Activated CD8-positive, alpha-beta T cell treated with anti-CD3 and anti-CD28 coated beads for 36 hours (primary cell): ENCODE results near the gene USP47. TPM values are rescaled to one million over a fixed set of nuclear protein-coding genes. Genes with fewer than 3 reads are reported as not detected.

Experiments used
- ATAC-seq: fragments of 200-7000 bp; cut with Tn5 transposase; one replicate; pipeline ENCODE4 v1.10.0; 2021; ENCODE audit warnings: mild to moderate bottlenecking, moderate library complexity
- CTCF ChIA-PET: fragments of 350-600 bp; sonication (Branson Sonifier 250); formaldehyde crosslinking; loops from one replicate; lab custom pipeline; 2021; ENCODE audit warnings: antibody characterized with exemption; lab: Charles Lee
- POLR2A ChIA-PET: fragments of 350-600 bp; sonication (Branson Sonifier 250); formaldehyde crosslinking; loops from one replicate; lab custom pipeline; 2021; ENCODE audit warnings: antibody characterized with exemption; lab: Charles Lee
- DNase-seq: peaks from one replicate; pipeline ENCODE4 v3.0.0-alpha.2; 2020
- H3K27ac Mint-ChIP-seq: one replicate; pipeline ENCODE4 v1.8.0; 2021; ENCODE audit warnings: mild to moderate bottlenecking, mixed read lengths
- H3K27me3 Mint-ChIP-seq: one replicate; pipeline ENCODE4 v1.8.0; 2021; ENCODE audit warnings: mixed read lengths
- H3K36me3 Mint-ChIP-seq: one replicate; pipeline ENCODE4 v1.8.0; 2021; ENCODE audit warnings: low read depth, mixed read lengths
- H3K4me1 Mint-ChIP-seq: one replicate; pipeline ENCODE4 v1.8.0; 2021; ENCODE audit warnings: low read depth, mixed read lengths
- H3K4me3 Mint-ChIP-seq: one replicate; pipeline ENCODE4 v1.8.0; 2021; ENCODE audit warnings: mild to moderate bottlenecking, moderate library complexity, mixed read lengths
- H3K9me3 Mint-ChIP-seq: one replicate; pipeline ENCODE4 v1.8.0; 2021; ENCODE audit warnings: mixed read lengths
- CTCF ChIP-seq: fragments of 200-600 bp; IDR thresholded peaks from one replicate; pipeline ENCODE4 v1.8.0; 2022; ENCODE audit warnings: antibody characterized with exemption, mild to moderate bottlenecking
- intact Hi-C: fragments of 100-400 bp; cut with micrococcal nuclease; formaldehyde crosslinking; loops from one replicate; pipeline ENCODE4 v1.10.0; 2022
- total RNA-seq, 2 experiments: library from RNA; stranded (reverse); gene quantifications; one replicate each; pipeline ENCODE4 v1.2.3, GENCODE V29; 2021

The USP47 gene
- total RNA-seq, 2 experiments from 2014 or later, result 37.8 to 39.7 TPM

GRCh38 chr11:11884351-11884750 lies 42.6 kb downstream of the USP47 start:
- ChIA-PET POLR2A (interaction anchor here (0.7 kb wide), 1 partner anchor 916 kb away, joined by 3 read pairs; no protein-coding TSS in a partner anchor), CTCF (no interaction called here)
- Mint-ChIP-seq H3K4me1 (peaks cover 50% of the 10 kb centered on the region), H3K27me3 (no peaks in the 10 kb centered on the region), H3K9me3 (no peaks in the 10 kb centered on the region), H3K36me3 (peaks cover 56% of the 10 kb centered on the region), H3K4me3 (no peak overlapping the region), H3K27ac (no peak overlapping the region)
- no peak for TF ChIP-seq CTCF
- DNase-seq (no peak), ATAC-seq (no peak)
- intact Hi-C loops, result no loop called here

GRCh38 chr11:11884774-11885481 lies 43.2 kb downstream of the USP47 start:
- H3K27me3 Mint-ChIP-seq, result no peaks in the 10 kb centered on the region
- TF ChIP-seq CTCF, result no peak
- H3K36me3 Mint-ChIP-seq, result peaks cover 56% of the 10 kb centered on the region
- intact Hi-C loops, result loop anchor here (5.0 kb wide), 1 partner anchor 33 kb away; no protein-coding TSS in a partner anchor
- H3K27ac Mint-ChIP-seq, result peak overlapping the region; percentile 57
- ChIA-PET CTCF (no interaction called here), POLR2A (interaction anchor here (0.7 kb wide), 1 partner anchor 917 kb away, joined by 3 read pairs; no protein-coding TSS in a partner anchor)
- DNase-seq (peak; percentile 12), ATAC-seq (peak; percentile 61)
- no peak overlapping the region for H3K4me3 Mint-ChIP-seq
- H3K9me3 Mint-ChIP-seq, result no peaks in the 10 kb centered on the region
- peaks cover 48% of the 10 kb centered on the region for H3K4me1 Mint-ChIP-seq

- intact Hi-C loops, result no loop called here
- H3K4me3 Mint-ChIP-seq, result no peak overlapping the region
- POLR2A ChIA-PET, result no interaction called here
Measured at GRCh38 chr11:11894486-11894885, 52.7 kb downstream of the USP47 start.

GRCh38 chr11:11895672-11896071 lies 53.9 kb downstream of the USP47 start:
- POLR2A ChIA-PET, result no interaction called here
- Mint-ChIP-seq H3K27ac (no peak overlapping the region), H3K36me3 (peaks cover 12% of the 10 kb centered on the region), H3K4me3 (no peak overlapping the region), H3K27me3 (no peaks in the 10 kb centered on the region), H3K4me1 (peaks cover 7% of the 10 kb centered on the region), H3K9me3 (no peaks in the 10 kb centered on the region)
- DNase-seq (no peak), ATAC-seq (no peak)
- CTCF ChIA-PET, result interaction anchor here (1.4 to 2.8 kb wide), 2 partner anchors 95 to 97 kb away, joined by 4 to 13 read pairs; no protein-coding TSS in a partner anchor
- TF ChIP-seq CTCF, result no peak
- intact Hi-C loops, result no loop called here

More at GRCh38 chr11:11894486-11894885, 52.7 kb downstream of the USP47 start:
- TF ChIP-seq CTCF, result no peak
- Mint-ChIP-seq H3K9me3 (no peaks in the 10 kb centered on the region), H3K27ac (no peak overlapping the region), H3K36me3 (peaks cover 15% of the 10 kb centered on the region), H3K27me3 (no peaks in the 10 kb centered on the region), H3K4me1 (peaks cover 7% of the 10 kb centered on the region)
- no peak for DNase-seq
- ATAC-seq, result no peak
- CTCF ChIA-PET, result interaction anchor here (1.0 to 2.6 kb wide), 3 partner anchors 16 to 96 kb away, joined by 3 to 9 read pairs (median 4); no protein-coding TSS in a partner anchor

- Mint-ChIP-seq H3K27me3 (no peaks in the 10 kb centered on the region), H3K27ac (no peak overlapping the region), H3K36me3 (peaks cover 9% of the 10 kb centered on the region), H3K9me3 (no peaks in the 10 kb centered on the region), H3K4me1 (peaks cover 5% of the 10 kb centered on the region), H3K4me3 (no peak overlapping the region)
- ATAC-seq (peak; percentile 55), DNase-seq (no peak)
- POLR2A ChIA-PET, result interaction anchor here (0.6 kb wide), 1 partner anchor 27 kb away, joined by 5 read pairs; no protein-coding TSS in a partner anchor
- no peak for TF ChIP-seq CTCF
- intact Hi-C loops, result no loop called here
- CTCF ChIA-PET, result interaction anchor here (0.8 kb wide), 1 partner anchor 99 kb away, joined by 3 read pairs; no protein-coding TSS in a partner anchor
Measured at GRCh38 chr11:11898648-11899047, 56.9 kb downstream of the USP47 start.
